ENCODE data around the gene PSENEN.
"Not testable (repeated sequence)": the region's sequence is repeated elsewhere in the genome, so short reads cannot be mapped to it uniquely, and the experiment has no call there.

The PSENEN gene

GRCh38 chr19:35751839-35752745 is 6.6 kb downstream of the PSENEN start:
- DNase-seq (ENCODE audit: low spot score) = no peak

GRCh38 chr19:35752746-35753350 is 7.4 kb downstream of the PSENEN start:
- DNase-seq (ENCODE audit: low spot score) = no peak

- DNase-seq (ENCODE audit: low spot score) = no peak
Measured at GRCh38 chr19:35753634-35754369, 8.4 kb downstream of the PSENEN start.

GRCh38 chr19:35754370-35755130 is 9.1 kb downstream of the PSENEN start:
- DNase-seq (ENCODE audit: low spot score) = no peak

- DNase-seq (ENCODE audit: low spot score) = no peak
Measured at GRCh38 chr19:35755131-35755549, 9.7 kb downstream of the PSENEN start.

GRCh38 chr19:35755550-35756376 is 10.3 kb downstream of the PSENEN start:
- peak; percentile 37 for DNase-seq (ENCODE audit: low spot score)

GRCh38 chr19:35756377-35757230 is 11.2 kb downstream of the PSENEN start, which contains the start of gene HSPB6:
HSPB6 (minus strand) TSS chr19:35757029; CDS start chr19:35757008, 21 bp downstream.
- no peak for DNase-seq (ENCODE audit: low spot score)

DNA sequence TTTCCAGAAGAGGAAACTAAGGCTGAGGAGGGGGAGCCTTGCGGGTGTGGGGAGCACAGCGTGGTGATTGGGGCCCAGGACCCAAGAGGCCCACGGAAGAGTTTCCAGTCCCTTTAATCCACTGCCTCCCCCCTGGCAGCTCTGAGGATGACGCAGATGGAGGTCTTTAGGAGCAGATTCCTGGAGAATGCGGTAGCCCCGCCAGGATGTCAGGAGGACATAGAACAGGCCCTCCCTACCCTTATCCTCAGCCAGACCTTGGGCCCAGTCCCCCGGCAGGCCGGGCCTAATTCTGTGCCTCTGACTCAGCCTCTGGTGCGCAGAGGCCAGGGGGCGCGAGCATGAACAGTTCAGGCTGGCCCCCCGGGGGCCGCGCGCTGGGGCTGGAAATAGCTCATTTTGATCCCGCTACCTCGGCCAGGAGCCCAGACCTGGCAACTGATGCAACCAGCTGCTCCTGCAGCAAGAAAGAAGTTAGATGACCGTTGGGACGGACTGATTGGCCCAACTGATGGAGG is 11.8 kb downstream of the PSENEN start:
- DNase-seq (ENCODE audit: low spot score) = peak; percentile 31

DNA sequence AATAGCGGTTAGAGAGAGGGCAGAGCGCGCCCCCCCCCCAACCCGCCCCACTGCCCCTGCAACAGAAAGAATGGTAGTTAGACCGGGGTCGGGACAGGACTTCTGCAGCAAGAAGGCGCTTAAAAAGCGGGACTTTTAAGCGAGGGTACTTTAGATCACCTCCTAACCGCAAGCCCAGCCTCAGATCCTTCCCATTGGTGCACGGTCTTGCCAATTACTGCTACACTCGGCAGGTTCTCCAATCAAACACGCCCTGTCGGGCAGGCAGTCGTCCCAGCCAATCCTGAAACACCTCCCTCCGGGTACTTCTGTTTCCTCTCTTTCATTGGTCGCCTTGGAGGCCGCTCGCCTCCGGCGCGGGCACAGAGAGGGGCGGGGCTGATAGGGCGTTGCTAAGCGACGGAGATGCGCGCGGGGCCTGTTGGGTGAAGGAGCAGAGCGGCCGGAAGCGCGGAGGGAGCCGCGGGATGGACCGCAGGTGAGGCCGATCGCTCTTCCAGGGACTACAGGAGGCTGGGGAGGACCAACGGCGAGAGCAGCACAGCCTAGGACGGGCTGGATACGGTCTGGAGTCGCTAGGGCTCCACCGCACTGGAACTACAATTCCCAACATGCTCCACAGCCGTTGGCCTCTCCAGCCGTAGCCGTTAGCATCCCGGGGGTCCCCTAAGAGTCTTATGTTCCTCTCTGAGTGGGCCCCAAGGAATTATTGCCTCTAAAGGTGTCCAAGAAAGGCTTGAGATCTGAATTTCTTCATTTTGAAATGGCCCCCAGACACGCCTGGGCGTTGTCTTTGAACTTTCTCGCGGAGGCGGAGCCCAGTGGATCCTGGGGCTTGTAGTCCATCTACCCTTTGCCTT is 12.5 kb downstream of the PSENEN start, which contains the start of gene PROSER3:
PROSER3 (plus strand) TSS at position 428 of the 860 bp plus-strand sequence; CDS start at position 468, 40 bp downstream.
- DNase-seq (ENCODE audit: low spot score) = peak; percentile 94

GRCh38 chr19:35759697-35760096 is 14.2 kb downstream of the PSENEN start:
- no peak for DNase-seq (ENCODE audit: low spot score)

DNA sequence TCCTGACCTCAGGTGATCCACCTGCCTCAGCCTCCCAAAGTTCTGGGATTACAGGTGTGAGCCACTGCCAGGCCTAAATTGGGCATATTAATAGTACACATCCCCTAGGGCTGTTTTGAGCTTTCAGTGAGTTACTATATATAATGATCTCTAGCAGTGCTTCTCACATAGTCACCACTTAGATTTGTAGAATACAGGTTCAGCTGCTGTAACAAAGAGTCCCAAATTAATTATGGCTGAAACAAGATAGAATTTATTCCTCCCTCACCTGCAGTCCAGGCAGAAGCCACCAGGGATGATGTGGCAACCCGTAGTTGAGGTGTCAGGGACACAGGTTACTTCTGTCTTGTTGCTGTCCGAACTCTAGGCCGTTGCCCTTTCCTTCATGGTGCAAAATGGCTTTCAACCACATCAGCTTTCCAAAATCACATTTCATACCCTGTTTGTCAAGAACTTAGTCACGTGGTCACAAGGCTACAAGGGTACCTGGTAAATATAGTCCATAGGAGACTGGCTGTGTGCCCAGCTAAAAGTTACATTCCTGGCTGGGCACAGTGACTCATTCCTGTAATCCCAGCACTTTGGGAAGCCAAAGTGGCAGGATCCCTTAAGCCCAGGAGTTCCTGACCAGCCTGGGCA is 15.4 kb downstream of the PSENEN start:
- DNase-seq (ENCODE audit: low spot score) = no peak

- DNase-seq (ENCODE audit: low spot score) = no peak
Measured at GRCh38 chr19:35764432-35765315, 19.2 kb downstream of the PSENEN start.

DNA sequence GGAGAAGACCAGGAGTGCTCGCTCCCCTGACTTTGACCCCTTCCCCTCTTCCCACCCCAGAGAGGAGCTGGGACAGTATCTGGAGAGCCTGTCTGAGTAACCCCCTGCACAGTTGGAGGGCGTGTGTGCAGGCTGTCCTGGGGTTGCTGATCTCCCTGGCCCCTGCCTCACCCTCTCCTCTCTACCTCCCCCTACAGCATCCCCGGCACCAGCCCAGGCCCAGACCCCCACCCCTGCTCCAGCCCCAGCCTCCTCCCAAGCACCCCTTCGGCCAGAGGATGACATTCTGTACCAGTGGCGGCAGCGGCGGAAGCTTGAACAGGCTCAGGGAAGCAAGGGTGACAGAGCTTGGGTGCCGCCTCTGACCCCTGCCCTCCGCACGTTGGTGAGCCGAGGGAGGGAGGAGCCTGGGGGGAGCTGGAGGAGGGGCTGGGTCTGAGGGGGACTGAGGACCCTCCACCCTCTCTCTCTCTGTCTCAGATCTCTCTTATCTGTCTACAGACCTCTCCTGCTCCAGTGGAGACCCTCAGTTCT is 21.2 kb downstream of the PSENEN start:
- DNase-seq (ENCODE audit: low spot score) = no peak

DNA sequence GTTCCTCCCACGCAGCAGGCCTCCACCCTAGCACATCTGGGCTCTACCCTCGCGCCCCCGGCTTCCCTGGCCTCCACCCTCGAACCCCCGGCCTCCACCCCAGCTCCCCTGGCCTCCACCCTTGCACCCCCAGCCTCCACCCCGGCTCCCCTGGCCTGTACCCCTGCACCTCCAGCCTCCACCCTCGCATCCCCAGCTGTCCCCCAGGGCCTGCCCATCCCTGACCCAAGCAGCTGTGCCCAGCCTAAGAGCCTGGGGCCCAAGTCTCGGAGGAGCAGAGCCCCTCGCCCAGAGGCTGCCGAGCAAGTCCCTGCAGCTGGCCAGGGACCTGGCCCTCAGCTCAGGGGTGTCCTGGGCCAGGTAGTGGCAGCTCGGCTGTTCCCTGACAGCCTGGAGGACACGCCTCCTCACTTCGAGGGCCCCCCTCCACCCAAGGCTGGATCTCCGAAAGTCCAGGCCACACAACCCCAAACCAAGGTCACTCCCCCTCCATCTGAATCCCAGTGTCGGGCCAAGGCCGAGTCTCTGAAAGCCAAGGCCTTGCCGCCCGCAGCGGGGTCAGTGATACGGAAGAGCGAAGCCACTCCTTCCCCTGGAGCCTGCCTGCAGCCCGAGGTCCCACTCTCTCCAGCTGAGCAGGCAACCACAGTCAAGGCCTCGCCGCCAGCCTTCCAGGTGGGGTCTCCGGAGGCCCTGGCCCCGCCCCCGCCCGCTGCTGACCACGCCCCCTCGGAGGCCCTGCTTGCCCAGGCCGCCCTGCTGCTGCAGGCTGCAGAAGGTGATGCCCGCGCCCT is 22.0 kb downstream of the PSENEN start:
- peak; percentile 98 for DNase-seq (ENCODE audit: low spot score)

GRCh38 chr19:35768082-35768421 is 22.6 kb downstream of the PSENEN start:
- DNase-seq (ENCODE audit: low spot score) = no peak

- not testable (repeated sequence) for DNase-seq (ENCODE audit: low spot score)
Measured at GRCh38 chr19:35772362-35772761, 26.9 kb downstream of the PSENEN start.

All from iPS-NIHi11 (cell line).